ENCODE data around the gene KCNE4. TPM values are rescaled to one million over a fixed set of nuclear protein-coding genes. Genes with fewer than 3 reads are reported as not detected.

Gene KCNE4
- total RNA-seq, 1 donor from 2014 or later = 0.27 TPM

- H3K27me3 ChIP-seq (ENCODE audit: insufficient read depth, low read length) = no peaks in the 10 kb centered on the region
- H3K27ac ChIP-seq (ENCODE audit: low read depth, low read length) = peak overlapping the region; percentile 79
- no peak overlapping the region for H3K4me3 ChIP-seq (ENCODE audit: insufficient read depth, low read depth, low read length)
- H3K9ac ChIP-seq (ENCODE audit: low read length) = peak overlapping the region; percentile 74
- H2AFZ ChIP-seq (ENCODE audit: low read depth, low read length) = peak overlapping the region; percentile 52
- no peaks in the 10 kb centered on the region for H3K27me3 Mint-ChIP-seq (ENCODE audit: low read depth, unreplicated experiment)
- peak; percentile 71 for FAIRE-seq
- peaks cover 27% of the 10 kb centered on the region for H3K4me1 ChIP-seq (ENCODE audit: insufficient read depth, low read length)
- peak; percentile 96 for DNase-seq (ENCODE audit: low read depth)
- H3K79me2 ChIP-seq (ENCODE audit: insufficient read depth, low read length) = no peaks in the 10 kb centered on the region
- peaks cover 47% of the 10 kb centered on the region for H3K4me1 Mint-ChIP-seq (ENCODE audit: low read depth, unreplicated experiment)
- H3K9me3 Mint-ChIP-seq (ENCODE audit: unreplicated experiment) = peaks cover 2% of the 10 kb centered on the region
- H3K27ac Mint-ChIP-seq (ENCODE audit: unreplicated experiment) = peak overlapping the region; percentile 97
- H3K4me3 Mint-ChIP-seq (ENCODE audit: unreplicated experiment) = peak overlapping the region; percentile 15
- no peaks in the 10 kb centered on the region for H3K9me3 ChIP-seq (ENCODE audit: insufficient read depth, low read depth, low read length)
- TF ChIP-seq, protein P1, sequence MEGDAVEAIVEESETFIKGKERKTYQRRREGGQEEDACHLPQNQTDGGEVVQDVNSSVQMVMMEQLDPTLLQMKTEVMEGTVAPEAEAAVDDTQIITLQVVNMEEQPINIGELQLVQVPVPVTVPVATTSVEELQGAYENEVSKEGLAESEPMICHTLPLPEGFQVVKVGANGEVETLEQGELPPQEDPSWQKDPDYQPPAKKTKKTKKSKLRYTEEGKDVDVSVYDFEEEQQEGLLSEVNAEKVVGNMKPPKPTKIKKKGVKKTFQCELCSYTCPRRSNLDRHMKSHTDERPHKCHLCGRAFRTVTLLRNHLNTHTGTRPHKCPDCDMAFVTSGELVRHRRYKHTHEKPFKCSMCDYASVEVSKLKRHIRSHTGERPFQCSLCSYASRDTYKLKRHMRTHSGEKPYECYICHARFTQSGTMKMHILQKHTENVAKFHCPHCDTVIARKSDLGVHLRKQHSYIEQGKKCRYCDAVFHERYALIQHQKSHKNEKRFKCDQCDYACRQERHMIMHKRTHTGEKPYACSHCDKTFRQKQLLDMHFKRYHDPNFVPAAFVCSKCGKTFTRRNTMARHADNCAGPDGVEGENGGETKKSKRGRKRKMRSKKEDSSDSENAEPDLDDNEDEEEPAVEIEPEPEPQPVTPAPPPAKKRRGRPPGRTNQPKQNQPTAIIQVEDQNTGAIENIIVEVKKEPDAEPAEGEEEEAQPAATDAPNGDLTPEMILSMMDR (IDR thresholded peaks at IDR 0.05; ENCODE audit: insufficient read depth, low read depth, low read length) = no peak
- no peak for TF ChIP-seq EZH2 (IDR thresholded peaks at IDR 0.05; ENCODE audit: insufficient read depth, low read length)
- H3K4me2 ChIP-seq (ENCODE audit: low read length) = peak overlapping the region; percentile 89
- no peaks in the 10 kb centered on the region for H3K36me3 Mint-ChIP-seq (ENCODE audit: low read depth, unreplicated experiment)
- H3K36me3 ChIP-seq (ENCODE audit: insufficient read depth, low read length) = no peaks in the 10 kb centered on the region
- H4K20me1 ChIP-seq (ENCODE audit: insufficient read depth, low read length) = no peaks in the 10 kb centered on the region
These were observed 2.3 kb downstream of the KCNE4 start for GRCh38 chr2:223054193-223054781.

DNA sequence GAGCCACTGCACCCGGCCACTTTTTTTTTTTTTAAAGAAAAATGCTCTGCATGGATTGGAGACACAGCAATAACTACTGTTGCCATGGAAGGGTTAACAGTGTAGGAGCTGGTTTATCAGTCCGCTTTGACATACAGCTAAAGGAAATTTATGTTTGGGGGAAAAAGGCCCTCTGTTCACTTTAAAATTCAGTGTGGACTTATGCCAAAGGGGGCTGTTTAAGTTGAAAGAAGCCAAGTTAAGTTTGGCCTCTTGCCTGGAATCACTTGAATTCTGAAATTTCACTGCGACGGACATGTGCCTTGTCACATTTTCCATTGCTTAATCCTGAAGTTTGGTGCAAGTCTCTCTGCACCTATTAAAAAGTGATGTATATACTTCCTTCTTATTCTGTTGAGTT is 3.1 kb downstream of the KCNE4 start:
- H3K9me3 Mint-ChIP-seq (ENCODE audit: unreplicated experiment) = peaks cover 2% of the 10 kb centered on the region
- DNase-seq (ENCODE audit: low read depth) = peak; percentile 73
- peaks cover 48% of the 10 kb centered on the region for H3K4me1 Mint-ChIP-seq (ENCODE audit: low read depth, unreplicated experiment)
- Histone ChIP-seq H3K4me1 (ENCODE audit: insufficient read depth, low read length) (peaks cover 27% of the 10 kb centered on the region), H3K79me2 (ENCODE audit: insufficient read depth, low read length) (no peaks in the 10 kb centered on the region), H3K27ac (ENCODE audit: low read depth, low read length) (peak overlapping the region; percentile 3), H3K27me3 (ENCODE audit: insufficient read depth, low read length) (no peaks in the 10 kb centered on the region), H3K9ac (ENCODE audit: low read length) (no peak overlapping the region), H3K4me2 (ENCODE audit: low read length) (no peak overlapping the region), H3K4me3 (ENCODE audit: insufficient read depth, low read depth, low read length) (no peak overlapping the region), H3K36me3 (ENCODE audit: insufficient read depth, low read length) (no peaks in the 10 kb centered on the region), H3K9me3 (ENCODE audit: insufficient read depth, low read depth, low read length) (no peaks in the 10 kb centered on the region), H2AFZ (ENCODE audit: low read depth, low read length) (no peak overlapping the region), H4K20me1 (ENCODE audit: insufficient read depth, low read length) (no peaks in the 10 kb centered on the region)
- no peaks in the 10 kb centered on the region for H3K27me3 Mint-ChIP-seq (ENCODE audit: low read depth, unreplicated experiment)
- FAIRE-seq = no peak
- H3K36me3 Mint-ChIP-seq (ENCODE audit: low read depth, unreplicated experiment) = no peaks in the 10 kb centered on the region
- no peak overlapping the region for H3K4me3 Mint-ChIP-seq (ENCODE audit: unreplicated experiment)
- no peak for TF ChIP-seq EZH2 (IDR thresholded peaks at IDR 0.05; ENCODE audit: insufficient read depth, low read length)
- TF ChIP-seq, protein P1 (IDR thresholded peaks at IDR 0.05; ENCODE audit: insufficient read depth, low read depth, low read length) = no peak
- peak overlapping the region; percentile 77 for H3K27ac Mint-ChIP-seq (ENCODE audit: unreplicated experiment)

- H3K4me3 ChIP-seq (ENCODE audit: insufficient read depth, low read depth, low read length) = no peak overlapping the region
- no peaks in the 10 kb centered on the region for H3K36me3 Mint-ChIP-seq (ENCODE audit: low read depth, unreplicated experiment)
- peaks cover 27% of the 10 kb centered on the region for H3K4me1 ChIP-seq (ENCODE audit: insufficient read depth, low read length)
- H3K27ac ChIP-seq (ENCODE audit: low read depth, low read length) = no peak overlapping the region
- no peak for TF ChIP-seq EZH2 (IDR thresholded peaks at IDR 0.05; ENCODE audit: insufficient read depth, low read length)
- TF ChIP-seq, protein P1 (IDR thresholded peaks at IDR 0.05; ENCODE audit: insufficient read depth, low read depth, low read length) = no peak
- H3K4me1 Mint-ChIP-seq (ENCODE audit: low read depth, unreplicated experiment) = peaks cover 45% of the 10 kb centered on the region
- no peaks in the 10 kb centered on the region for H3K79me2 ChIP-seq (ENCODE audit: insufficient read depth, low read length)
- H3K9me3 Mint-ChIP-seq (ENCODE audit: unreplicated experiment) = no peaks in the 10 kb centered on the region
- no peaks in the 10 kb centered on the region for H3K27me3 Mint-ChIP-seq (ENCODE audit: low read depth, unreplicated experiment)
- FAIRE-seq (no peak), DNase-seq (ENCODE audit: low read depth) (peak; percentile 68)
- no peaks in the 10 kb centered on the region for H4K20me1 ChIP-seq (ENCODE audit: insufficient read depth, low read length)
- H3K4me3 Mint-ChIP-seq (ENCODE audit: unreplicated experiment) = no peak overlapping the region
- H3K36me3 ChIP-seq (ENCODE audit: insufficient read depth, low read length) = no peaks in the 10 kb centered on the region
- peak overlapping the region; percentile 84 for H3K27ac Mint-ChIP-seq (ENCODE audit: unreplicated experiment)
- no peak overlapping the region for H3K9ac ChIP-seq (ENCODE audit: low read length)
- no peaks in the 10 kb centered on the region for H3K9me3 ChIP-seq (ENCODE audit: insufficient read depth, low read depth, low read length)
- H3K4me2 ChIP-seq (ENCODE audit: low read length) = no peak overlapping the region
- no peak overlapping the region for H2AFZ ChIP-seq (ENCODE audit: low read depth, low read length)
- no peaks in the 10 kb centered on the region for H3K27me3 ChIP-seq (ENCODE audit: insufficient read depth, low read length)
These were observed 3.8 kb downstream of the KCNE4 start for GRCh38 chr2:223055836-223056235.
